ENCODE data around the gene PCK1.

Gene PCK1

DNA sequence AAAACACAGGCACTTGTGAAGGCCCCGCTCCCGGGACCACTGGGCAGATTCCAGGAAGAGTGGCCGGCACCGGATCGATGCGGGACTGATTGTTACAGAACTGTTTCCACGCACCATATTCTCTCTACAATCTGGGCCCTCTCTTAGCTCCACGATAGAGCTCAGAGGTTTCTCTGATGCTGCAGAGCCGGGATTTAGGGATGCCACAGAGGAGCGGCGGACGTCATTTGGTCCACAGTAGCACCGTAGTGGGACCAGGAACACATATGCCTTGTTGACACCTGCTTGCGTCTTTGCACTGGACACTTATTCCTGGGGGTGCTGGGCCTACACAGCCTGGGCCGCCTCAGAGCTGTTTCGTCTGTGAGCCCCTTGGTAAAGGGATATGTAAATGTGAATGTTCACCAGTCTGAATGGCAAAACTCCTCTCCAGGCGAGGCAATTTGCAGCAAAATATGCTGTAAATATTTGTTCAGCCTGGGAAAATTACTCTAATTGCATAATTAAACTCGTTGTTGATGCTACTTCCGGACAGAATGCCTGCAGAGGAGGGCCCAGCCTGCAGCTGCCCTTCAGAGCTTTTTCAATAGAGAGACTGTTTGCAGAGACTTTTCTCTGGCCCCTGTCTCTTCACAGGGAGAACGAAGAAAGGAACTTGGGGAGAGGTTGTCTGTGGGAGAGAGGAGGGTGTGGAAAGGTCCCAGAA lies 9.4 kb downstream of the PCK1 start:
- Mint-ChIP-seq H3K4me3 (no peak overlapping the region), H3K27ac (no peak overlapping the region), H3K36me3 (ENCODE audit: low read depth) (no peaks in the 10 kb centered on the region), H3K4me1 (ENCODE audit: low read depth) (no peaks in the 10 kb centered on the region), H3K9me3 (no peaks in the 10 kb centered on the region), H3K27me3 (peaks cover 45% of the 10 kb centered on the region)
- intact Hi-C loops (cut with micrococcal nuclease): no loop called here

GRCh38 chr20:57570920-57571319 lies 10.0 kb downstream of the PCK1 start:
- Mint-ChIP-seq H3K4me1 (ENCODE audit: low read depth) (no peaks in the 10 kb centered on the region), H3K27me3 (peaks cover 43% of the 10 kb centered on the region), H3K9me3 (no peaks in the 10 kb centered on the region), H3K36me3 (ENCODE audit: low read depth) (no peaks in the 10 kb centered on the region), H3K4me3 (no peak overlapping the region), H3K27ac (no peak overlapping the region)
- intact Hi-C loops (cut with micrococcal nuclease): no loop called here

- intact Hi-C loops (cut with micrococcal nuclease): no loop called here
- Mint-ChIP-seq H3K27me3 (peaks cover 39% of the 10 kb centered on the region), H3K36me3 (ENCODE audit: low read depth) (no peaks in the 10 kb centered on the region), H3K4me1 (ENCODE audit: low read depth) (no peaks in the 10 kb centered on the region), H3K9me3 (no peaks in the 10 kb centered on the region), H3K27ac (no peak overlapping the region), H3K4me3 (no peak overlapping the region)
These were observed 11.0 kb downstream of the PCK1 start for GRCh38 chr20:57571782-57572416.

- Mint-ChIP-seq H3K4me3 (no peak overlapping the region), H3K9me3 (no peaks in the 10 kb centered on the region), H3K4me1 (ENCODE audit: low read depth) (no peaks in the 10 kb centered on the region), H3K27ac (no peak overlapping the region), H3K27me3 (peaks cover 39% of the 10 kb centered on the region), H3K36me3 (ENCODE audit: low read depth) (no peaks in the 10 kb centered on the region)
- intact Hi-C loops (cut with micrococcal nuclease): no loop called here
These were observed 12.3 kb downstream of the PCK1 start for GRCh38 chr20:57573242-57573641.

DNA sequence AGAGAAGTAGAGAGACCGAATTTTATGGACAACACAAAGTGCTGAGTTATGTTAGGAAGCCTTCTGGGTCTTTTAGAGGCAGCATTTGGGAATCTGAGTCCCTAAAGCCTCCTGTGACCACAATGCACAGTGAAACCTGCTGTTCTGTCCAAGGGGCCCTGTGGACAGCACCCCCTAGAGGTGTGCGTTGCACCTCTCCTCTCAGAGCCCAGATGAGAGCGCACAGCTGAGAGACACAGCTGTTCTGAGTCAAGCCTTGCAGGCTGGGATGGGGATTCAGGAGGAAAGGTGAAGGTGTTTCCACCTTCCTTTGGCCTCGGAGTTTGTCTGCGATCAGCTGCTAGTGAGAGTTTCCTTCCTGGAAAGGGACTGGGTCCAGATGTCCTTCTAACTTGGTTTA lies 13.0 kb downstream of the PCK1 start:
- Mint-ChIP-seq H3K9me3 (no peaks in the 10 kb centered on the region), H3K4me3 (no peak overlapping the region), H3K4me1 (ENCODE audit: low read depth) (no peaks in the 10 kb centered on the region), H3K27me3 (peaks cover 43% of the 10 kb centered on the region), H3K27ac (no peak overlapping the region), H3K36me3 (ENCODE audit: low read depth) (no peaks in the 10 kb centered on the region)
- intact Hi-C loops (cut with micrococcal nuclease): no loop called here

DNA sequence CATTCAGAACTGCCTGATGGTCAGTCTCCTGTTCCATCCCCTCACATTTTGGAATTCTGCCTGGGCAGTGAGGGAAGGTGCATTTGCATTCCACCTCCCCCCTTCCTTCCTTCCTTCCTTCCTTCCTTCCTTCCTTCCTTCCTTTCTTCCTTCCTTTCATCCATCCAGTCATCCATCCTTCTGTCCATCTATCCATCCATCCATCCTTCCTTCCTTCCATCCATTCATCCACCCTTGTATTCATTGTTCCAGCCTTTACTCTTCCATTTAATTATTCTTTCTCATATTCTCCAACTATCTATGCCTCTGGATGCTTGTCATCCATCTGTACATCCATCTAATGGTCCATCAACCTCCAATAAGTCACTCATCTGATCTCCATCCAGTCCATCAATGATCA lies 14.0 kb downstream of the PCK1 start:
- Mint-ChIP-seq H3K27me3 (peaks cover 47% of the 10 kb centered on the region), H3K9me3 (no peaks in the 10 kb centered on the region), H3K36me3 (ENCODE audit: low read depth) (no peaks in the 10 kb centered on the region), H3K4me3 (no peak overlapping the region), H3K27ac (no peak overlapping the region), H3K4me1 (ENCODE audit: low read depth) (peaks cover 1% of the 10 kb centered on the region)
- intact Hi-C loops (cut with micrococcal nuclease): no loop called here

- peaks cover 10% of the 10 kb centered on the region for H3K4me1 Mint-ChIP-seq (ENCODE audit: low read depth)
- peaks cover 52% of the 10 kb centered on the region for H3K27me3 Mint-ChIP-seq
- intact Hi-C loops (cut with micrococcal nuclease): no loop called here
- H3K4me3 Mint-ChIP-seq: no peak overlapping the region
- no peak overlapping the region for H3K27ac Mint-ChIP-seq
- no peaks in the 10 kb centered on the region for H3K36me3 Mint-ChIP-seq (ENCODE audit: low read depth)
- H3K9me3 Mint-ChIP-seq: no peaks in the 10 kb centered on the region
These were observed 15.1 kb downstream of the PCK1 start for GRCh38 chr20:57576002-57576401.

- H3K27me3 Mint-ChIP-seq: peaks cover 56% of the 10 kb centered on the region
- H3K9me3 Mint-ChIP-seq: no peaks in the 10 kb centered on the region
- no peak overlapping the region for H3K4me3 Mint-ChIP-seq
- intact Hi-C loops (cut with micrococcal nuclease): no loop called here
- H3K4me1 Mint-ChIP-seq (ENCODE audit: low read depth): peaks cover 19% of the 10 kb centered on the region
- no peaks in the 10 kb centered on the region for H3K36me3 Mint-ChIP-seq (ENCODE audit: low read depth)
- no peak overlapping the region for H3K27ac Mint-ChIP-seq
These were observed 16.0 kb downstream of the PCK1 start for GRCh38 chr20:57576617-57577550.

DNA sequence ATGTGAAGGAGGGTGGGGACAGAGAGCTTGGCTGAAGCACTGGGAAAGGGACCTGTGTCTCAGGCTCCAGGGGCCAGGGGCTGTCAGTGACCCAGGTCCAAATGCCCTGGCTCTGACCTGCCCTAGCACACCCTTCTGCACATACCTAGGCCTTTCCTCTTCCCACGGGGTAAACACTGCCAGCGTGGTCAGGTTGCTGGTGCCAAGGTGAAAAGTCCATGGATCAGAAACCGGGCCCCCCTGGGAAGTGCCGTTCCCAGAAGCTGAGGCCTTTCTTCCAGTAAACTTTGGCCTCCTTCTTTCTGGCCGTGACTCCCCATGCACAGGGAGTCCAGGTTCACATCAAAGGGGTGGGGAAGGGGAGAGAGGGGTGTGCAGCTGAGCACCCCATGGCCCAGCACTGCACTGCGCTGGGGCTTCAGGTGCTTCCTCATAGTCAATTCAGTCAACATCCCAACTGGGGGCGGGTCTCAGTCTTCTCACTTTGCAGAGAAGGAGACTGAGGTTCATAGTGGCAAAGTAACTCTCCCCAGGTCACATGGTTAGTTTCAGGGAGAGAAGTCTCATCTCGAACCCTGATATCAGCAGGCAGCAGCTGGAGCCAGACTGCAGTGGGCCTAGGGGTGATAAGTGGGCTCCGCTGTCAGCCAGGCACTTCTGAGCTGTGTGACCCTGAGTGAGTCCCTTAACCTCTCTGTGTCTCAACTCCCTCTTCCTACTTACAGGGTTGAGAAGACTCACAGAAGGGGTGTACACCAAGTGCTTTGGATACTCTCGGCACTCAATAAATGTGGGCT lies 17.0 kb downstream of the PCK1 start:
- H3K9me3 Mint-ChIP-seq: no peaks in the 10 kb centered on the region
- no peak overlapping the region for H3K27ac Mint-ChIP-seq
- H3K27me3 Mint-ChIP-seq: peaks cover 57% of the 10 kb centered on the region
- intact Hi-C loops (cut with micrococcal nuclease): no loop called here
- H3K36me3 Mint-ChIP-seq (ENCODE audit: low read depth): no peaks in the 10 kb centered on the region
- peaks cover 28% of the 10 kb centered on the region for H3K4me1 Mint-ChIP-seq (ENCODE audit: low read depth)
- no peak overlapping the region for H3K4me3 Mint-ChIP-seq

DNA sequence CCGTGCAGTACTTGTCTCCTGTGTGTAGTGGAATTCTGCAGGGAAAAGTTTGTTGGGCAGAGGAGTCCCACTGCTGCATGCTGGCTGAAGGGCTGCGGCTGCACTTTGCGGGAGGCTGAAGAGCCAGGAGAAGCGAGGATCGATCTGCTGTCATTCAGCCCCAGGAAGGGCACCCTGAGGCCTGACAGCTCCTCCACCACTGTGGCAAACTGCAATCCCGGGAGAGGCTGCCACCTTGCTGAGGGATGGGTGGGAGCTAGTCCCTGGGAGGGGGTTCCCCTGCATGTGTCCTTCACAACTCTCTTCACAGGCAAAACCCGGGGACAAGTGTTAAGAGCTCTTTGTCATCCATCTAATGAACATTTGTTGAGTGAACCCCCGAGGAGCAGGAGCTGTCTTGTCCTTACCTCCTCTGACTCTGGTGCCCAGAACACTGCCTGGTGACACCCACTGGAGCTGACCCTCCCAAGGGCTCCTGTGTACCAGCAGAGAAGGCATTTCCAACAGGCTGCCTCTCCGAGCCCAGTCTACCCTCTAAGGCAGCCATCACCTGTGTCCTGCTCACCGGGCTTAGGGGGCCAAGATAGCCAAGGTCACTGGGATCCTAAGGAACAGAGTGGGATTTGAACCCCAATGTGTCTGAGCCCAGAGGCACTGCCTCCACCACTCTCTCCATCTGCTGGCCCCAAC lies 17.7 kb downstream of the PCK1 start:
- no peak overlapping the region for H3K4me3 Mint-ChIP-seq
- no peak overlapping the region for H3K27ac Mint-ChIP-seq
- H3K36me3 Mint-ChIP-seq (ENCODE audit: low read depth): no peaks in the 10 kb centered on the region
- peaks cover 33% of the 10 kb centered on the region for H3K4me1 Mint-ChIP-seq (ENCODE audit: low read depth)
- intact Hi-C loops (cut with micrococcal nuclease): no loop called here
- H3K9me3 Mint-ChIP-seq: no peaks in the 10 kb centered on the region
- H3K27me3 Mint-ChIP-seq: peaks cover 57% of the 10 kb centered on the region

DNA sequence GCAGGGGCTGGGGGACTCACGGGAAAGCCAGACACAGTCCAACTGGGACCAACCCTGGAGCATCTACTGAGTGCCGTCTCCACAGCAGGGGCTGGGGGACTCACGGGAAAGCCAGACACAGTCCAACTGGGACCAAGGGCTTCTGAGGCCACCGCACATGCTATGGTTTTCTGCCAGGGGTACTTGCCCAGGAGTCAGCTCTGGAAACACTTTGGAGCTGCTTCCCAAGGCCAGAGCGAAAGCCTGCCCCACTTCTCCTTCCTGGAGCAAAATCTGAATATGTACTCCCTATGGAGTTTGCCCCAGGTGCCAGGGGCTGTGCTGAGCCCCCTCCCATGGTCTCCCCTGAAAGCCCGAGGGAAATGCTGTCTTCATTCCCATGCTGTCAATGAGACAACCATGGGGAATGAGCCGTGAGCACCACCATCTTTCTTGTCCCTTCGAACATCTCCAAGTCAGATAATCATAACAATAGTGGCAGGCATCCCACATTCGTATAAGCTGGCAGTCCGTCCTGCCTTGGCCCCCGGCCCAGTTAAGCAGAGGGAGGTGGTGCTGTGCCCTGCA lies 18.5 kb downstream of the PCK1 start:
- H3K27me3 Mint-ChIP-seq: peaks cover 55% of the 10 kb centered on the region

GRCh38 chr20:57579898-57580447 lies 19.1 kb downstream of the PCK1 start:
- Mint-ChIP-seq H3K4me3 (no peak overlapping the region), H3K36me3 (ENCODE audit: low read depth) (no peaks in the 10 kb centered on the region), H3K4me1 (ENCODE audit: low read depth) (peaks cover 33% of the 10 kb centered on the region), H3K27me3 (peaks cover 60% of the 10 kb centered on the region), H3K27ac (no peak overlapping the region), H3K9me3 (no peaks in the 10 kb centered on the region)
- intact Hi-C loops (cut with micrococcal nuclease): no loop called here

More for the DNA sequence above, 18.5 kb downstream of the PCK1 start:
- Mint-ChIP-seq H3K4me3 (no peak overlapping the region), H3K4me1 (ENCODE audit: low read depth) (peaks cover 33% of the 10 kb centered on the region), H3K27ac (no peak overlapping the region), H3K36me3 (ENCODE audit: low read depth) (no peaks in the 10 kb centered on the region), H3K9me3 (no peaks in the 10 kb centered on the region)
- intact Hi-C loops (cut with micrococcal nuclease): no loop called here

All from dendritic cell treated with granulocyte-macrophage colony-stimulating factor and Interleukin-4, amounts not matched to agents 40 ng/mL and 50 ng/mL, for 4 days (primary cell).